HG03025 (cell line): ENCODE results near the gene CDK10.
A peak's percentile ranks its signal among the peaks of the same experiment; 100 is the strongest.
"Not testable (repeated sequence)": the region's sequence is repeated elsewhere in the genome, so short reads cannot be mapped to it uniquely, and the experiment has no call there.

Experiments used
- ATAC-seq: cut with Tn5 transposase; IDR thresholded peaks from one replicate; pipeline ENCODE4 v1.9.1; 2021; ENCODE audit warnings: mild to moderate bottlenecking, moderate library complexity; ENCODE audit not compliant: unreplicated experiment, low FRiP score

Gene CDK10

GRCh38 chr16:89693931-89694783 lies 7.7 kb downstream of the CDK10 start:
- ATAC-seq = no peak

GRCh38 chr16:89694784-89695085 lies 8.2 kb downstream of the CDK10 start:
- not testable (repeated sequence) for ATAC-seq

GRCh38 chr16:89695086-89695874 lies 8.8 kb downstream of the CDK10 start:
- no peak for ATAC-seq

- ATAC-seq = no peak
Observed at GRCh38 chr16:89695875-89696669, 9.6 kb downstream of the CDK10 start.

GRCh38 chr16:89696670-89697128 lies 10.2 kb downstream of the CDK10 start:
- ATAC-seq = no peak

- no peak for ATAC-seq
Observed at GRCh38 chr16:89697161-89697615, 10.7 kb downstream of the CDK10 start.

GRCh38 chr16:89697616-89698331 lies 11.3 kb downstream of the CDK10 start:
- ATAC-seq = no peak

GRCh38 chr16:89698717-89699116 lies 12.2 kb downstream of the CDK10 start:
- ATAC-seq = not testable (repeated sequence)

- not testable (repeated sequence) for ATAC-seq
Observed at GRCh38 chr16:89699629-89700099, 13.2 kb downstream of the CDK10 start.

GRCh38 chr16:89700100-89700648 lies 13.7 kb downstream of the CDK10 start:
- peak; percentile 28 for ATAC-seq

GRCh38 chr16:89700649-89701424 lies 14.3 kb downstream of the CDK10 start:
- no peak for ATAC-seq

GRCh38 chr16:89701425-89702406 lies 15.2 kb downstream of the CDK10 start, which contains the start of gene SPATA2L:
SPATA2L (minus strand) TSS chr16:89701705; CDS start chr16:89701232, 473 bp downstream.
- ATAC-seq = peak; percentile 56

GRCh38 chr16:89704281-89704680 lies 17.8 kb downstream of the CDK10 start:
- no peak for ATAC-seq

- ATAC-seq = no peak
Observed at GRCh38 chr16:89705006-89705405, 18.5 kb downstream of the CDK10 start.

- ATAC-seq = no peak
Observed at GRCh38 chr16:89706518-89707260, 20.2 kb downstream of the CDK10 start.

GRCh38 chr16:89707695-89708094 lies 21.2 kb downstream of the CDK10 start:
- ATAC-seq = no peak

GRCh38 chr16:89708481-89708931 lies 22.0 kb downstream of the CDK10 start:
- no peak for ATAC-seq
